PC-3 (cell line): Measurements from ENCODE around the gene ICA1L. TPM values are rescaled to one million over a fixed set of nuclear protein-coding genes. Genes with fewer than 3 reads are reported as not detected.

Experiments used
- ATAC-seq: fragments of 200-7000 bp; cut with Tn5 transposase; 2 replicates; pipeline ENCODE4 v1.9.1; 2020; ENCODE audit warnings: mild to moderate bottlenecking, moderate library complexity
- BruUV-seq: library from RNA; stranded (reverse); fragments of 400-500 nt; replicated peaks from 2 replicates; lab custom pipeline; 2021; lab: Mats Ljungman, UMichigan
- CTCF ChIA-PET: fragments of 300-600 bp; sonication (Branson Sonifier 250); formaldehyde crosslinking; loops from one replicate; lab custom pipeline; 2022; ENCODE audit warnings: antibody characterized with exemption; lab: Charles Lee
- POLR2A ChIA-PET: fragments of 300-600 bp; sonication (Branson Sonifier 250); formaldehyde crosslinking; loops from one replicate; lab custom pipeline; 2022; ENCODE audit warnings: antibody characterized with exemption; ENCODE audit not compliant: unreplicated experiment; lab: Charles Lee
- DNase-seq: peaks from one replicate; pipeline ENCODE4 v3.0.0-alpha.2; 2015
- H2AFZ ChIP-seq: fragments of 300-600 bp; sonication (generic); 2 replicates; pipeline ENCODE4 v1.6.0; 2016; ENCODE audit warnings: antibody characterized with exemption, low read length
- H3F3A ChIP-seq: fragments of 300-600 bp; sonication (generic); one replicate; pipeline ENCODE4 v1.6.0; 2017; ENCODE audit warnings: antibody characterized with exemption, low read length, control low read depth, mild to moderate bottlenecking; ENCODE audit not compliant: unreplicated experiment
- H3K27ac ChIP-seq: fragments of 300-600 bp; sonication (generic); 2 replicates; pipeline ENCODE4 v1.5.1; 2016; ENCODE audit warnings: mild to moderate bottlenecking, low read length
- H3K27me3 ChIP-seq: fragments of 300-600 bp; sonication (generic); 2 replicates; pipeline ENCODE4 v1.6.1; 2016; ENCODE audit warnings: low read length, mixed read lengths
- H3K36me3 ChIP-seq: fragments of 300-600 bp; sonication (generic); 2 replicates; pipeline ENCODE4 v1.6.1; 2016; ENCODE audit warnings: low read depth, mixed run types, low read length, mixed read lengths
- H3K4me1 ChIP-seq: fragments of 300-600 bp; sonication (generic); 2 replicates; pipeline ENCODE4 v1.5.1; 2016; ENCODE audit warnings: low read length; ENCODE audit not compliant: insufficient read depth
- H3K4me2 ChIP-seq: fragments of 300-600 bp; sonication (generic); 2 replicates; pipeline ENCODE4 v1.6.0; 2016; ENCODE audit warnings: low read length
- H3K4me3 ChIP-seq: fragments of 300-600 bp; sonication (generic); 2 replicates; pipeline ENCODE4 v1.5.1; 2016; ENCODE audit warnings: mild to moderate bottlenecking, low read length, mixed read lengths
- H3K79me2 ChIP-seq: fragments of 300-600 bp; sonication (generic); 2 replicates; pipeline ENCODE4 v1.6.1; 2017; ENCODE audit warnings: low read length, mixed read lengths
- H3K9ac ChIP-seq: fragments of 300-600 bp; sonication (generic); 2 replicates; pipeline ENCODE4 v1.6.0; 2016; ENCODE audit warnings: mild to moderate bottlenecking, low read length
- H3K9me2 ChIP-seq: fragments of 300-600 bp; sonication (generic); replicated peaks from 2 replicates; pipeline ENCODE4 v1.6.1; 2016; ENCODE audit warnings: mixed run types, low read length, mixed read lengths
- H3K9me3 ChIP-seq: fragments of 300-600 bp; sonication (generic); 2 replicates; pipeline ENCODE4 v1.6.1; 2016; ENCODE audit warnings: low read length, mixed read lengths
- H4K20me1 ChIP-seq: fragments of 300-600 bp; sonication (generic); 2 replicates; pipeline ENCODE4 v1.6.1; 2016; ENCODE audit warnings: low read length, mixed read lengths
- CTCF ChIP-seq: fragments of 300-600 bp; sonication (generic); conservative IDR thresholded peaks from 2 replicates; pipeline ENCODE4 v1.5.1; 2017; ENCODE audit warnings: antibody characterized with exemption, low read depth, mild to moderate bottlenecking, low read length
- EZH2 ChIP-seq: fragments of 300-600 bp; sonication (generic); IDR thresholded peaks from one replicate; pipeline ENCODE4 v1.6.1; 2017; ENCODE audit warnings: antibody characterized with exemption, mild to moderate bottlenecking, low read length; ENCODE audit not compliant: unreplicated experiment
- EZH2phosphoT487 ChIP-seq: fragments of 300-600 bp; sonication (generic); IDR thresholded peaks from 2 replicates; pipeline ENCODE4 v1.6.1; 2018; ENCODE audit warnings: mild to moderate bottlenecking, antibody characterized with exemption, low read length, borderline replicate concordance
- intact Hi-C: fragments of 100-400 bp; cut with micrococcal nuclease; formaldehyde crosslinking; loops from 2 replicates; pipeline ENCODE4 v1.9.0; 2023
- total RNA-seq: library from RNA; depleted of rRNA; stranded (reverse); fragments of >200 nt; gene quantifications from 2 replicates; pipeline ENCODE4 v1.2.3, GENCODE V29; 2014

Gene ICA1L
- total RNA-seq, 1 experiment from 2014 or later = 2.5 TPM

- H3K4me1 ChIP-seq = no peaks in the 10 kb centered on the region
- H3K36me3 ChIP-seq = no peaks in the 10 kb centered on the region
- no peak for DNase-seq
- H2AFZ ChIP-seq = no peak overlapping the region
- H3K27me3 ChIP-seq = no peaks in the 10 kb centered on the region
- H3K27ac ChIP-seq = no peak overlapping the region
- H3K9ac ChIP-seq = no peak overlapping the region
- intact Hi-C loops = no loop called here
- TF ChIP-seq CTCF = no peak
- no peak for TF ChIP-seq EZH2
- no peak for TF ChIP-seq EZH2phosphoT487
- H3F3A ChIP-seq = no peaks in the 10 kb centered on the region
- H3K79me2 ChIP-seq = no peaks in the 10 kb centered on the region
- no peak for ATAC-seq
- POLR2A ChIA-PET = no interaction called here
- no TSS peak for BruUV-seq
- no peaks in the 10 kb centered on the region for H4K20me1 ChIP-seq
- H3K4me3 ChIP-seq = no peak overlapping the region
- CTCF ChIA-PET = no interaction called here
- H3K9me3 ChIP-seq = no peaks in the 10 kb centered on the region
- no peaks in the 10 kb centered on the region for H3K9me2 ChIP-seq
- H3K4me2 ChIP-seq = no peak overlapping the region
Observed at GRCh38 chr2:202763916-202764315, 107.7 kb downstream of the ICA1L start.

- BruUV-seq = no TSS peak
- intact Hi-C loops = no loop called here
Observed at GRCh38 chr2:202762556-202762955, 109.0 kb downstream of the ICA1L start.

More at GRCh38 chr2:202762556-202762955, 109.0 kb downstream of the ICA1L start:
- H3K9me3 ChIP-seq = no peaks in the 10 kb centered on the region
- H3K36me3 ChIP-seq = no peaks in the 10 kb centered on the region
- no peak overlapping the region for H2AFZ ChIP-seq
- TF ChIP-seq CTCF (no peak), EZH2 (no peak), EZH2phosphoT487 (no peak)
- POLR2A ChIA-PET = no interaction called here
- DNase-seq (no peak), ATAC-seq (no peak)
- CTCF ChIA-PET = no interaction called here
- no peaks in the 10 kb centered on the region for H4K20me1 ChIP-seq
- H3K27me3 ChIP-seq = no peaks in the 10 kb centered on the region
- H3K4me2 ChIP-seq = no peak overlapping the region
- H3F3A ChIP-seq = no peaks in the 10 kb centered on the region
- no peaks in the 10 kb centered on the region for H3K79me2 ChIP-seq
- no peak overlapping the region for H3K4me3 ChIP-seq
- no peaks in the 10 kb centered on the region for H3K4me1 ChIP-seq
- no peaks in the 10 kb centered on the region for H3K9me2 ChIP-seq
- no peak overlapping the region for H3K27ac ChIP-seq
- H3K9ac ChIP-seq = no peak overlapping the region
